BJ (cell line): ENCODE results near the gene MNAT1. TPM values are rescaled to one million over a fixed set of nuclear protein-coding genes. Genes with fewer than 3 reads are reported as not detected.

Experiments
- CTCF ChIA-PET: fragments of 350-600 bp; formaldehyde crosslinking; extraction: SDS; loops from one replicate; lab custom pipeline; 2021; ENCODE audit warnings: antibody characterized with exemption, inconsistent platforms; lab: Yijun Ruan, JAX
- POLR2A ChIA-PET: fragments of 300-600 bp; sonication (Branson Sonifier 250); formaldehyde crosslinking; extraction: SDS; loops from one replicate; lab custom pipeline; 2021; ENCODE audit warnings: antibody characterized with exemption; lab: Charles Lee
- DNase-seq: peaks from one replicate; pipeline ENCODE4 v3.0.0-alpha.2; 2011; ENCODE audit warnings: low read depth
- H3K27me3 ChIP-seq: 2 replicates; pipeline ENCODE4 v1.6.0; 2011; ENCODE audit warnings: low read length; ENCODE audit not compliant: control insufficient read depth, insufficient read depth
- H3K36me3 ChIP-seq: 2 replicates; pipeline ENCODE4 v1.5.1; 2011; ENCODE audit warnings: low read length; ENCODE audit not compliant: control insufficient read depth, insufficient read depth
- H3K4me3 ChIP-seq: 2 replicates; pipeline ENCODE4 v1.5.1; 2011; ENCODE audit warnings: low read depth, mild to moderate bottlenecking, control low read depth, low read length
- CTCF ChIP-seq: IDR thresholded peaks from 2 replicates; pipeline ENCODE4 v1.5.1; 2011; ENCODE audit warnings: low read depth, mild to moderate bottlenecking, control low read depth, inconsistent platforms, low read length, moderate library complexity; ENCODE audit not compliant: insufficient read depth
- polyA plus RNA-seq: library from polyadenylated mRNA; depleted of rRNA; stranded (reverse); fragments of >200 nt; gene quantifications from 2 replicates; pipeline ENCODE4 v1.2.3, GENCODE V29; 2011

The MNAT1 gene
- polyA plus RNA-seq, 1 experiment: 30.8 TPM

GRCh38 chr14:60786905-60787304 is 52.3 kb downstream of the MNAT1 start:
- no peak for DNase-seq
- H3K36me3 ChIP-seq: no peaks in the 10 kb centered on the region
- H3K27me3 ChIP-seq: no peaks in the 10 kb centered on the region
- no peak overlapping the region for H3K4me3 ChIP-seq
- ChIA-PET POLR2A (no interaction called here), CTCF (no interaction called here)
- TF ChIP-seq CTCF: no peak

- TF ChIP-seq CTCF: no peak
- CTCF ChIA-PET: no interaction called here
- no peak overlapping the region for H3K4me3 ChIP-seq
- no peaks in the 10 kb centered on the region for H3K27me3 ChIP-seq
- no peak for DNase-seq
- no peaks in the 10 kb centered on the region for H3K36me3 ChIP-seq
- POLR2A ChIA-PET: interaction anchor here (0.6 kb wide), 2 partner anchors 32 to 593 kb away, joined by 3 to 8 read pairs; no protein-coding TSS in a partner anchor
Observed at GRCh38 chr14:60789656-60790055, 55.1 kb downstream of the MNAT1 start.

GRCh38 chr14:60790850-60791249 is 56.3 kb downstream of the MNAT1 start:
- no peak for DNase-seq
- Histone ChIP-seq H3K4me3 (no peak overlapping the region), H3K27me3 (no peaks in the 10 kb centered on the region), H3K36me3 (no peaks in the 10 kb centered on the region)
- POLR2A ChIA-PET: no interaction called here
- TF ChIP-seq CTCF: no peak
- CTCF ChIA-PET: no interaction called here

GRCh38 chr14:60796434-60796833 is 61.9 kb downstream of the MNAT1 start:
- POLR2A ChIA-PET: no interaction called here
- no peak for DNase-seq
- no peak overlapping the region for H3K4me3 ChIP-seq
- no peak for TF ChIP-seq CTCF
- no peaks in the 10 kb centered on the region for H3K27me3 ChIP-seq
- H3K36me3 ChIP-seq: no peaks in the 10 kb centered on the region
- CTCF ChIA-PET: no interaction called here

- TF ChIP-seq CTCF: no peak
- no peaks in the 10 kb centered on the region for H3K27me3 ChIP-seq
- ChIA-PET POLR2A (no interaction called here), CTCF (no interaction called here)
- no peak overlapping the region for H3K4me3 ChIP-seq
- DNase-seq: no peak
- no peaks in the 10 kb centered on the region for H3K36me3 ChIP-seq
Observed at GRCh38 chr14:60800409-60800808, 65.8 kb downstream of the MNAT1 start.
